Measurements from ENCODE around the gene RASAL3.

GRCh38 chr19:15418231-15418578, 46.1 kb downstream of the RASAL3 start:
- TF ChIP-seq, protein P1, sequence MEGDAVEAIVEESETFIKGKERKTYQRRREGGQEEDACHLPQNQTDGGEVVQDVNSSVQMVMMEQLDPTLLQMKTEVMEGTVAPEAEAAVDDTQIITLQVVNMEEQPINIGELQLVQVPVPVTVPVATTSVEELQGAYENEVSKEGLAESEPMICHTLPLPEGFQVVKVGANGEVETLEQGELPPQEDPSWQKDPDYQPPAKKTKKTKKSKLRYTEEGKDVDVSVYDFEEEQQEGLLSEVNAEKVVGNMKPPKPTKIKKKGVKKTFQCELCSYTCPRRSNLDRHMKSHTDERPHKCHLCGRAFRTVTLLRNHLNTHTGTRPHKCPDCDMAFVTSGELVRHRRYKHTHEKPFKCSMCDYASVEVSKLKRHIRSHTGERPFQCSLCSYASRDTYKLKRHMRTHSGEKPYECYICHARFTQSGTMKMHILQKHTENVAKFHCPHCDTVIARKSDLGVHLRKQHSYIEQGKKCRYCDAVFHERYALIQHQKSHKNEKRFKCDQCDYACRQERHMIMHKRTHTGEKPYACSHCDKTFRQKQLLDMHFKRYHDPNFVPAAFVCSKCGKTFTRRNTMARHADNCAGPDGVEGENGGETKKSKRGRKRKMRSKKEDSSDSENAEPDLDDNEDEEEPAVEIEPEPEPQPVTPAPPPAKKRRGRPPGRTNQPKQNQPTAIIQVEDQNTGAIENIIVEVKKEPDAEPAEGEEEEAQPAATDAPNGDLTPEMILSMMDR (conservative IDR thresholded peaks at IDR 0.05 in 1 of 2, IDR thresholded peaks at IDR 0.05 in 1 of 2; ENCODE audit: low read depth in 1 of 2, low read length in 2 of 2): no peak
- no peak for TF ChIP-seq EZH2 (IDR thresholded peaks at IDR 0.05; ENCODE audit: low read length, missing control alignments)

Measured in fibroblast of lung (primary cell).